Neural cell (in vitro differentiated cells): Measurements from ENCODE around the gene CDK9. TPM values are rescaled to one million over a fixed set of nuclear protein-coding genes. Genes with fewer than 3 reads are reported as not detected.

Experiments used
- H2AFZ ChIP-seq: fragments of 200-600, 300-800 bp; sonication (generic), shearing (Covaris generic); 2 replicates; pipeline ENCODE4 v1.6.0; 2014; ENCODE audit warnings: low read depth, mild to moderate bottlenecking, antibody characterized with exemption, low read length, moderate library complexity
- H3F3A ChIP-seq: fragments of 200-600 bp; shearing (Covaris generic); 2 replicates; pipeline ENCODE4 v1.6.1; 2016; ENCODE audit warnings: mild to moderate bottlenecking, moderate library complexity, mixed read lengths, antibody characterized with exemption, low read length; ENCODE audit not compliant: insufficient read depth, poor library complexity, severe bottlenecking
- H3K27ac ChIP-seq: fragments of 200-600, 300-800 bp; sonication (generic), shearing (Covaris generic); 2 replicates; pipeline ENCODE4 v1.5.1; 2014; ENCODE audit warnings: mild to moderate bottlenecking, low read length, moderate library complexity
- H3K27me3 ChIP-seq: fragments of 300-800, 200-600 bp; sonication (generic), shearing (Covaris generic); 2 replicates; pipeline ENCODE4 v1.6.0; 2014; ENCODE audit warnings: mild to moderate bottlenecking, low read depth, low read length, moderate library complexity; ENCODE audit not compliant: insufficient read depth
- H3K36me3 ChIP-seq: fragments of 300-800, 200-600 bp; sonication (generic), shearing (Covaris generic); 2 replicates; pipeline ENCODE4 v1.5.1; 2014; ENCODE audit warnings: mild to moderate bottlenecking, antibody characterized with exemption, low read length, moderate library complexity; ENCODE audit not compliant: insufficient read depth
- H3K4me2 ChIP-seq: fragments of 300-800, 200-600 bp; sonication (generic), shearing (Covaris generic); 2 replicates; pipeline ENCODE4 v1.6.0; 2014; ENCODE audit warnings: mild to moderate bottlenecking, low read length
- H3K4me3 ChIP-seq: fragments of 300-800, 200-600 bp; sonication (generic), shearing (Covaris generic); 2 replicates; pipeline ENCODE4 v1.5.1; 2014; ENCODE audit warnings: mild to moderate bottlenecking, low read length, moderate library complexity
- H3K79me2 ChIP-seq: fragments of 200-600 bp; shearing (Covaris generic); replicated peaks from 2 replicates; pipeline ENCODE4 v1.6.0; 2014; ENCODE audit warnings: mild to moderate bottlenecking, low read length, moderate library complexity; ENCODE audit not compliant: insufficient read depth
- H3K9ac ChIP-seq: fragments of 300-800, 200-600 bp; sonication (generic), shearing (Covaris generic); 2 replicates; pipeline ENCODE4 v1.6.1; 2016; ENCODE audit warnings: mild to moderate bottlenecking, low read length, mixed read lengths
- H3K9me2 ChIP-seq: fragments of 200-600 bp; shearing (Covaris generic); 2 replicates; pipeline ENCODE4 v1.6.1; 2016; ENCODE audit warnings: mild to moderate bottlenecking, low read length, mixed read lengths; ENCODE audit not compliant: insufficient read depth
- H3K9me3 ChIP-seq: fragments of 200-600, 300-800 bp; sonication (generic), shearing (Covaris generic); 2 replicates; pipeline ENCODE4 v1.6.1; 2016; ENCODE audit warnings: mild to moderate bottlenecking, mixed run types, low read length, moderate library complexity, mixed read lengths
- H4K20me1 ChIP-seq: fragments of 200-600 bp; shearing (Covaris generic); 2 replicates; pipeline ENCODE4 v1.6.1; 2016; ENCODE audit warnings: mild to moderate bottlenecking, mixed run types; ENCODE audit not compliant: insufficient read depth
- CTCF ChIP-seq: fragments of 450-650 bp; IDR thresholded peaks from 2 replicates; pipeline ENCODE4 v1.5.1; 2014; ENCODE audit warnings: antibody characterized with exemption, mild to moderate bottlenecking, moderate library complexity; ENCODE audit not compliant: poor library complexity, severe bottlenecking
- EP300 ChIP-seq: fragments of 450-650 bp; conservative IDR thresholded peaks from 2 replicates; pipeline ENCODE4 v1.6.1; 2014; ENCODE audit warnings: antibody characterized with exemption, mild to moderate bottlenecking, moderate library complexity; ENCODE audit not compliant: poor library complexity, severe bottlenecking
- EZH2 ChIP-seq: fragments of 200-600, 300-800 bp; shearing (Covaris generic), sonication (generic); IDR thresholded peaks from 2 replicates; pipeline ENCODE4 v1.6.1; 2014; ENCODE audit warnings: antibody characterized with exemption, low read length, borderline replicate concordance, mild to moderate bottlenecking; ENCODE audit not compliant: insufficient read depth, poor library complexity, severe bottlenecking
- MXI1 ChIP-seq: fragments of 450-650 bp; conservative IDR thresholded peaks from 2 replicates; pipeline ENCODE4 v1.6.1; 2014; ENCODE audit warnings: antibody characterized with exemption, mild to moderate bottlenecking; ENCODE audit not compliant: poor library complexity, severe bottlenecking
- POLR2AphosphoS5 ChIP-seq: IDR thresholded peaks from 2 replicates; pipeline ENCODE4 v1.6.1; 2012
- RAD21 ChIP-seq: fragments of 450-650 bp; conservative IDR thresholded peaks from 2 replicates; pipeline ENCODE4 v1.6.1; 2014; ENCODE audit warnings: antibody characterized with exemption, mild to moderate bottlenecking, moderate library complexity
- REST ChIP-seq: IDR thresholded peaks from 2 replicates; pipeline ENCODE4 v1.6.1; 2012; ENCODE audit warnings: borderline replicate concordance
- SMC3 ChIP-seq: fragments of 450-650 bp; conservative IDR thresholded peaks from 2 replicates; pipeline ENCODE4 v1.6.1; 2014; ENCODE audit warnings: antibody characterized with exemption, mild to moderate bottlenecking, moderate library complexity; ENCODE audit not compliant: poor library complexity
- polyA plus RNA-seq: library from polyadenylated mRNA; depleted of rRNA; stranded (reverse); fragments of >200 nt; gene quantifications from 2 replicates; pipeline ENCODE4 v1.2.3, GENCODE V29; 2014

Gene CDK9
- polyA plus RNA-seq, 1 donor from 2014 or later = 195 TPM

- H3K27ac ChIP-seq = no peak overlapping the region
- no peaks in the 10 kb centered on the region for H3K27me3 ChIP-seq
- H2AFZ ChIP-seq = no peak overlapping the region
- TF ChIP-seq REST (no peak), EZH2 (no peak), POLR2AphosphoS5 (no peak), RAD21 (no peak), EP300 (no peak)
- no peaks in the 10 kb centered on the region for H4K20me1 ChIP-seq
- H3K9me3 ChIP-seq = no peaks in the 10 kb centered on the region
- no peak overlapping the region for H3K4me2 ChIP-seq
- H3K4me3 ChIP-seq = no peak overlapping the region
- no peak overlapping the region for H3K9ac ChIP-seq
- H3K9me2 ChIP-seq = no peaks in the 10 kb centered on the region
- H3K79me2 ChIP-seq = peaks cover 4% of the 10 kb centered on the region
- H3K36me3 ChIP-seq = no peaks in the 10 kb centered on the region
- H3F3A ChIP-seq = no peaks in the 10 kb centered on the region
These were observed 21.0 kb downstream of the CDK9 start for GRCh38 chr9:127806871-127807270.

- Histone ChIP-seq H3K4me2 (no peak overlapping the region), H3K79me2 (peaks cover 4% of the 10 kb centered on the region), H3K36me3 (no peaks in the 10 kb centered on the region), H3K9me3 (no peaks in the 10 kb centered on the region), H3K4me3 (no peak overlapping the region), H3K27ac (no peak overlapping the region), H3K9me2 (no peaks in the 10 kb centered on the region), H3K27me3 (no peaks in the 10 kb centered on the region), H4K20me1 (no peaks in the 10 kb centered on the region), H2AFZ (no peak overlapping the region), H3F3A (no peaks in the 10 kb centered on the region), H3K9ac (no peak overlapping the region)
- TF ChIP-seq SMC3 (no peak), MXI1 (no peak), REST (no peak), EZH2 (no peak), CTCF (no peak), RAD21 (no peak)
These were observed 22.6 kb downstream of the CDK9 start for GRCh38 chr9:127808347-127809001.
